Keratinocyte (primary cell): ENCODE results near the gene SLC6A8. TPM values are rescaled to one million over a fixed set of nuclear protein-coding genes. Genes with fewer than 3 reads are reported as not detected.

Experiments
- DNase-seq: peaks from one replicate; pipeline ENCODE4 v3.0.0-alpha.2; 2011; ENCODE audit warnings: low read depth, missing footprints, low spot score
- FAIRE-seq: peaks from 2 replicates; lab custom pipeline; 2011; peaks lifted over from hg19 to GRCh38; lab: Jason Lieb, UNC
- H2AFZ ChIP-seq: 2 replicates; pipeline ENCODE4 v1.6.0; 2012; ENCODE audit warnings: low read length, control low read depth, inconsistent platforms; ENCODE audit not compliant: control insufficient read depth
- H3K27ac ChIP-seq: 2 replicates; pipeline ENCODE4 v1.5.1; 2011; ENCODE audit warnings: low read length; ENCODE audit not compliant: control insufficient read depth, insufficient read depth
- H3K27me3 ChIP-seq: 3 replicates; pipeline ENCODE4 v1.6.0; 2011; ENCODE audit warnings: low read length; ENCODE audit not compliant: control insufficient read depth, insufficient read depth; ENCODE audit errors: extremely low read depth
- H3K36me3 ChIP-seq, 2 experiments: 2 replicates in 1 of 2; 3 replicates in 1 of 2; pipeline ENCODE4 v1.5.1; 2011; ENCODE audit warnings: low read length in 2 of 2, mild to moderate bottlenecking in 1 of 2; ENCODE audit not compliant: control insufficient read depth in 2 of 2, insufficient read depth in 2 of 2; ENCODE audit errors: extremely low read depth in 1 of 2
- H3K4me1 ChIP-seq: 3 replicates; pipeline ENCODE4 v1.5.1; 2011; ENCODE audit warnings: low read length; ENCODE audit not compliant: control insufficient read depth, insufficient read depth; ENCODE audit errors: extremely low read depth
- H3K4me2 ChIP-seq: 3 replicates; pipeline ENCODE4 v1.6.0; 2011; ENCODE audit warnings: low read depth, low read length; ENCODE audit not compliant: control insufficient read depth, insufficient read depth; ENCODE audit errors: extremely low read depth
- H3K4me3 ChIP-seq, 3 experiments: fragments of 200-600 bp in 1 of 3; sonication (generic) in 1 of 3; 2 replicates in 2 of 3; 3 replicates in 1 of 3; pipeline ENCODE4 v1.5.1; 2011 to 2016; ENCODE audit warnings: low read length in 3 of 3, mild to moderate bottlenecking in 3 of 3, control low read depth in 2 of 3, inconsistent platforms in 1 of 3, low read depth in 1 of 3, mixed read lengths in 1 of 3, mixed run types in 1 of 3, moderate library complexity in 1 of 3; ENCODE audit not compliant: control insufficient read depth in 2 of 3, insufficient read depth in 2 of 3; ENCODE audit errors: extremely low read depth in 1 of 3
- H3K79me2 ChIP-seq: 2 replicates; pipeline ENCODE4 v1.6.0; 2012; ENCODE audit warnings: low read length; ENCODE audit not compliant: control insufficient read depth, insufficient read depth
- H3K9ac ChIP-seq: 3 replicates; pipeline ENCODE4 v1.6.0; 2011; ENCODE audit warnings: low read length; ENCODE audit not compliant: control insufficient read depth, insufficient read depth; ENCODE audit errors: extremely low read depth
- H3K9me1 ChIP-seq: 3 replicates; pipeline ENCODE4 v1.6.0; 2011; ENCODE audit warnings: low read length; ENCODE audit not compliant: control insufficient read depth, insufficient read depth; ENCODE audit errors: extremely low read depth
- H3K9me3 ChIP-seq: 2 replicates; pipeline ENCODE4 v1.5.1; 2012; ENCODE audit warnings: low read depth, low read length; ENCODE audit not compliant: control insufficient read depth
- H4K20me1 ChIP-seq: 3 replicates; pipeline ENCODE4 v1.6.0; 2011; ENCODE audit warnings: low read length; ENCODE audit not compliant: control insufficient read depth, insufficient read depth; ENCODE audit errors: extremely low read depth
- EZH2 ChIP-seq: IDR thresholded peaks from one replicate; pipeline ENCODE4 v1.6.1; 2012; ENCODE audit warnings: inconsistent platforms, mild to moderate bottlenecking, low read length, moderate library complexity
- dilution Hi-C: fragments of 300-500 bp; cut with MboI; formaldehyde crosslinking; loops from one replicate; pipeline ENCODE4 v1.7.0; 2020; ENCODE audit warnings: low sequenced_read_pairs; ENCODE audit not compliant: extremely low pct_ligation_motif_present
- polyA plus RNA-seq, 5 experiments: library from polyadenylated mRNA; depleted of rRNA in 3 of 5; stranded (reverse) in 3 of 5; stranded (forward) in 1 of 5; unstranded in 1 of 5; fragments of >200 nt; gene quantifications; 1 replicate in 1 of 5; 2 replicates in 3 of 5; 3 replicates in 1 of 5; pipeline versions ENCODE4 v1.2.1 to v1.2.3, GENCODE V29; 2011 to 2012; ENCODE audit warnings: missing spikeins in 2 of 5, low read depth in 1 of 5, low replicate concordance in 1 of 5
- TF ChIP-seq, protein P1 (sequence below), 3 experiments: IDR thresholded peaks in 1 of 3; conservative IDR thresholded peaks in 1 of 3; optimal IDR thresholded peaks in 1 of 3; 2 replicates in 2 of 3; 3 replicates in 1 of 3; pipeline versions ENCODE3 to v1.5.1; 2011; ENCODE audit warnings: low read length in 3 of 3, mild to moderate bottlenecking in 3 of 3, moderate library complexity in 2 of 3, control low read depth in 1 of 3, inconsistent platforms in 1 of 3; ENCODE audit not compliant: insufficient read depth in 2 of 3; ENCODE audit errors: extremely low read depth in 1 of 3

SLC6A8 gene
- polyA plus RNA-seq, 1 donor (not counting 4 experiments of a cell fraction or from before 2014, with no cell fraction given): 33.6 TPM

- Histone ChIP-seq H3K4me1 (peaks cover 10% of the 10 kb centered on the region), H4K20me1 (no peaks in the 10 kb centered on the region), H2AFZ (no peak overlapping the region), H3K4me3 (no peak overlapping the region), H3K9me3 (peaks cover 1% of the 10 kb centered on the region), H3K9me1 (no peaks in the 10 kb centered on the region), H3K27ac (no peak overlapping the region), H3K79me2 (no peaks in the 10 kb centered on the region), H3K27me3 (peaks cover 71% of the 10 kb centered on the region), H3K36me3 (no peaks in the 10 kb centered on the region), H3K9ac (no peak overlapping the region), H3K4me2 (no peak overlapping the region)
- dilution Hi-C loops: no loop called here
- FAIRE-seq: no peak
- DNase-seq: no peak
- TF ChIP-seq EZH2: peak; percentile 73
- TF ChIP-seq, protein P1, sequence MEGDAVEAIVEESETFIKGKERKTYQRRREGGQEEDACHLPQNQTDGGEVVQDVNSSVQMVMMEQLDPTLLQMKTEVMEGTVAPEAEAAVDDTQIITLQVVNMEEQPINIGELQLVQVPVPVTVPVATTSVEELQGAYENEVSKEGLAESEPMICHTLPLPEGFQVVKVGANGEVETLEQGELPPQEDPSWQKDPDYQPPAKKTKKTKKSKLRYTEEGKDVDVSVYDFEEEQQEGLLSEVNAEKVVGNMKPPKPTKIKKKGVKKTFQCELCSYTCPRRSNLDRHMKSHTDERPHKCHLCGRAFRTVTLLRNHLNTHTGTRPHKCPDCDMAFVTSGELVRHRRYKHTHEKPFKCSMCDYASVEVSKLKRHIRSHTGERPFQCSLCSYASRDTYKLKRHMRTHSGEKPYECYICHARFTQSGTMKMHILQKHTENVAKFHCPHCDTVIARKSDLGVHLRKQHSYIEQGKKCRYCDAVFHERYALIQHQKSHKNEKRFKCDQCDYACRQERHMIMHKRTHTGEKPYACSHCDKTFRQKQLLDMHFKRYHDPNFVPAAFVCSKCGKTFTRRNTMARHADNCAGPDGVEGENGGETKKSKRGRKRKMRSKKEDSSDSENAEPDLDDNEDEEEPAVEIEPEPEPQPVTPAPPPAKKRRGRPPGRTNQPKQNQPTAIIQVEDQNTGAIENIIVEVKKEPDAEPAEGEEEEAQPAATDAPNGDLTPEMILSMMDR (optimal IDR thresholded peaks at IDR 0.05 in 1 of 3, IDR thresholded peaks at IDR 0.05 in 1 of 3, conservative IDR thresholded peaks at IDR 0.05 in 1 of 3; ENCODE audit: extremely low read depth in 1 of 3, insufficient read depth in 2 of 3, low read length in 3 of 3): no peak
These were observed 44.9 kb upstream of the SLC6A8 start for GRCh38 chrX:153642655-153643430.

- Histone ChIP-seq H3K9me1 (no peaks in the 10 kb centered on the region), H3K9me3 (peaks cover 1% of the 10 kb centered on the region), H3K4me2 (peak overlapping the region; percentile 62), H3K79me2 (no peaks in the 10 kb centered on the region), H3K4me1 (peaks cover 9% of the 10 kb centered on the region), H3K9ac (no peak overlapping the region), H3K27ac (no peak overlapping the region), H3K27me3 (peaks cover 73% of the 10 kb centered on the region), H2AFZ (no peak overlapping the region), H3K36me3 (no peaks in the 10 kb centered on the region), H3K4me3 (peak overlapping the region; percentile 2 to 45 (median 40)), H4K20me1 (no peaks in the 10 kb centered on the region)
- FAIRE-seq (no peak), DNase-seq (no peak)
- dilution Hi-C loops: no loop called here
- TF ChIP-seq EZH2: no peak
- TF ChIP-seq, protein P1 (optimal IDR thresholded peaks at IDR 0.05 in 1 of 3, IDR thresholded peaks at IDR 0.05 in 1 of 3, conservative IDR thresholded peaks at IDR 0.05 in 1 of 3; ENCODE audit: extremely low read depth in 1 of 3, insufficient read depth in 2 of 3, low read length in 3 of 3): no peak
These were observed 44.0 kb upstream of the SLC6A8 start for GRCh38 chrX:153643431-153644351.
